Measurements from ENCODE around the gene MGMT.

MGMT gene

GRCh38 chr10:129593953-129594352 lies 126.9 kb downstream of the MGMT start:
- DNase-seq (ENCODE audit: low read depth), result no peak

GRCh38 chr10:129594811-129595210 lies 127.8 kb downstream of the MGMT start:
- no peak for DNase-seq (ENCODE audit: low read depth)

- no peak for DNase-seq (ENCODE audit: low read depth)
These were observed 131.4 kb downstream of the MGMT start for GRCh38 chr10:129598413-129598812.

GRCh38 chr10:129599160-129599559 lies 132.1 kb downstream of the MGMT start:
- no peak for DNase-seq (ENCODE audit: low read depth)

- DNase-seq (ENCODE audit: low read depth), result no peak
These were observed 134.7 kb downstream of the MGMT start for GRCh38 chr10:129601737-129602136.

GRCh38 chr10:129602938-129603535 lies 136.0 kb downstream of the MGMT start:
- no peak for DNase-seq (ENCODE audit: low read depth)

GRCh38 chr10:129604333-129605032 lies 137.4 kb downstream of the MGMT start:
- no peak for DNase-seq (ENCODE audit: low read depth)

GRCh38 chr10:129605266-129605985 lies 138.4 kb downstream of the MGMT start:
- DNase-seq (ENCODE audit: low read depth), result peak; percentile 32

GRCh38 chr10:129605986-129606518 lies 139.0 kb downstream of the MGMT start:
- DNase-seq (ENCODE audit: low read depth), result no peak

GRCh38 chr10:129607607-129608109 lies 140.6 kb downstream of the MGMT start:
- DNase-seq (ENCODE audit: low read depth), result no peak

GRCh38 chr10:129608653-129609052 lies 141.6 kb downstream of the MGMT start:
- no peak for DNase-seq (ENCODE audit: low read depth)

GRCh38 chr10:129609551-129609950 lies 142.5 kb downstream of the MGMT start:
- no peak for DNase-seq (ENCODE audit: low read depth)

- DNase-seq (ENCODE audit: low read depth), result no peak
These were observed 145.6 kb downstream of the MGMT start for GRCh38 chr10:129612481-129613109.

- no peak for DNase-seq (ENCODE audit: low read depth)
These were observed 146.4 kb downstream of the MGMT start for GRCh38 chr10:129613377-129613980.

GRCh38 chr10:129614341-129614740 lies 147.3 kb downstream of the MGMT start:
- DNase-seq (ENCODE audit: low read depth), result no peak

GRCh38 chr10:129615381-129615780 lies 148.3 kb downstream of the MGMT start:
- DNase-seq (ENCODE audit: low read depth), result no peak

- DNase-seq (ENCODE audit: low read depth), result no peak
These were observed 149.0 kb downstream of the MGMT start for GRCh38 chr10:129615921-129616525.

- no peak for DNase-seq (ENCODE audit: low read depth)
These were observed 150.7 kb downstream of the MGMT start for GRCh38 chr10:129617768-129618167.

GRCh38 chr10:129621062-129621461 lies 154.0 kb downstream of the MGMT start:
- DNase-seq (ENCODE audit: low read depth), result no peak

GRCh38 chr10:129621693-129622092 lies 154.7 kb downstream of the MGMT start:
- DNase-seq (ENCODE audit: low read depth), result no peak

GRCh38 chr10:129622291-129622690 lies 155.2 kb downstream of the MGMT start:
- no peak for DNase-seq (ENCODE audit: low read depth)

All from EH (cell line).